ENCODE measurements around the gene MRPS12. TPM values are rescaled to one million over a fixed set of nuclear protein-coding genes. Genes with fewer than 3 reads are reported as not detected.

The MRPS12 gene
- total RNA-seq, 4 donors from 2014 or later, result 29.9 to 43.9 (median 33.1) TPM

DNA sequence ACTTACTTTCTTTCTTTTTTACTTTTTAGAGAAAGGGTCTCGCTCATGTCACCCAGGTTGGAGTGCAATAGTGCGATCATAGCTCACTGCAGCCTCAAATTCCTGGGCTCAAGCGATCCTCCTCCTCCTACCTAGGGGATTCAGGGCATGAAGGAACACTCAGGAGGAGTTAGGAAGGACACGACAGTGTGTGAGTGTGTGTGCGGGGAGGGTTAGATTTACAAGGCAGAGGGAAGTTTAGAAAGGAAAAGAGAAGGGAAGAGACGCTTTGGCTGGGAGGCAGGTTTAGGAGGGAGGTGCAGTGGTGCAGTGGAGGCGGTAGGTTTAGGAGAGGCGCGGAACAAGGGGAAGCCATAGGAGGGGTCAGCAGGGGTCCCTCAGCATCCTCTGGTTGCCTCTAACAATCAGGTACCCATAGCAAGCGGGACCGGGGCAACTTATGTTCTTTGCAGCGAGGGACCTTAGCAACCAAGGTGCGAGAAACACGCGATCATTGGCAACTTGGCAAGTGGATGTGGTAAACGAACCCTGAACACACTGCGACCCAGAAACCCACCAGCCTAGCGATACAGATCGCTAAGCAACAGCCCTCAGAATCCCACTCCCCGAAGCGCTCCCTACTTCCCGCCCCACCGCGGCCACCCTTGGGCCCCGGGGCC, 31.8 kb upstream of the MRPS12 start:
- DNase-seq (ENCODE audit: low spot score in 2 of 2), result peak in 1 of 2 donors; percentile 18
- Histone ChIP-seq H3K4me1 (peaks cover 0 to 49% (median 14%) of the 10 kb centered on the region in 4 donors), H3K27ac (peak overlapping the region; percentile 83 to 96 (median 89)), H3K4me3 (peak overlapping the region; percentile 67 to 91 (median 76)), H3K27me3 (no peaks in the 10 kb centered on the region), H3K36me3 (peaks cover 0 to 2% (median 0%) of the 10 kb centered on the region in 3 donors), H3K9me3 (peaks cover 0 to 2% (median 0%) of the 10 kb centered on the region in 4 donors)
- TF ChIP-seq EP300 (IDR thresholded peaks at IDR 0.05) (no peak), POLR2A (IDR thresholded peaks at IDR 0.05) (no peak)
- TF ChIP-seq, protein P1, sequence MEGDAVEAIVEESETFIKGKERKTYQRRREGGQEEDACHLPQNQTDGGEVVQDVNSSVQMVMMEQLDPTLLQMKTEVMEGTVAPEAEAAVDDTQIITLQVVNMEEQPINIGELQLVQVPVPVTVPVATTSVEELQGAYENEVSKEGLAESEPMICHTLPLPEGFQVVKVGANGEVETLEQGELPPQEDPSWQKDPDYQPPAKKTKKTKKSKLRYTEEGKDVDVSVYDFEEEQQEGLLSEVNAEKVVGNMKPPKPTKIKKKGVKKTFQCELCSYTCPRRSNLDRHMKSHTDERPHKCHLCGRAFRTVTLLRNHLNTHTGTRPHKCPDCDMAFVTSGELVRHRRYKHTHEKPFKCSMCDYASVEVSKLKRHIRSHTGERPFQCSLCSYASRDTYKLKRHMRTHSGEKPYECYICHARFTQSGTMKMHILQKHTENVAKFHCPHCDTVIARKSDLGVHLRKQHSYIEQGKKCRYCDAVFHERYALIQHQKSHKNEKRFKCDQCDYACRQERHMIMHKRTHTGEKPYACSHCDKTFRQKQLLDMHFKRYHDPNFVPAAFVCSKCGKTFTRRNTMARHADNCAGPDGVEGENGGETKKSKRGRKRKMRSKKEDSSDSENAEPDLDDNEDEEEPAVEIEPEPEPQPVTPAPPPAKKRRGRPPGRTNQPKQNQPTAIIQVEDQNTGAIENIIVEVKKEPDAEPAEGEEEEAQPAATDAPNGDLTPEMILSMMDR (IDR thresholded peaks at IDR 0.05), result no peak
- WGBS, 2 donors, result 6% methylated on average over 23 to 24 of the region's 25 CpGs

GRCh38 chr19:38899447-38900201, 31.1 kb upstream of the MRPS12 start, which contains the start of the genes NFKBIB and SIRT2:
Gene NFKBIB (plus strand): TSS chr19:38899969. CDS start chr19:38900033, 64 bp downstream.
Gene SIRT2 (minus strand): TSS chr19:38899618. CDS start chr19:38899521, 97 bp downstream.
- Histone ChIP-seq H3K4me3 (peak within 1 kb of the TSS; percentile 76 to 91 (median 78)), H3K4me1 (peaks cover 0 to 49% (median 14%) of the 10 kb centered on the region in 4 donors), H3K36me3 (peaks cover 0 to under 1% (median 0%) of the 10 kb centered on the region in 3 donors), H3K27me3 (no peaks in the 10 kb centered on the region), H3K9me3 (peaks cover 0 to 2% (median 0%) of the 10 kb centered on the region in 4 donors), H3K27ac (peak within 1 kb of the TSS; percentile 88 to 96 (median 90))
- TF ChIP-seq POLR2A (IDR thresholded peaks at IDR 0.05) (peak; percentile 67 to 89), EP300 (IDR thresholded peaks at IDR 0.05) (peak; percentile 93 to 94)
- TF ChIP-seq, protein P1 (IDR thresholded peaks at IDR 0.05), result peak in 2 of 5 experiments; percentile 25 to 36
- 0 to 1% methylated on average over 32 to 54 of the region's 64 CpGs for WGBS, 2 donors
- peak; percentile 99 for DNase-seq (ENCODE audit: low spot score in 2 of 2)

DNA sequence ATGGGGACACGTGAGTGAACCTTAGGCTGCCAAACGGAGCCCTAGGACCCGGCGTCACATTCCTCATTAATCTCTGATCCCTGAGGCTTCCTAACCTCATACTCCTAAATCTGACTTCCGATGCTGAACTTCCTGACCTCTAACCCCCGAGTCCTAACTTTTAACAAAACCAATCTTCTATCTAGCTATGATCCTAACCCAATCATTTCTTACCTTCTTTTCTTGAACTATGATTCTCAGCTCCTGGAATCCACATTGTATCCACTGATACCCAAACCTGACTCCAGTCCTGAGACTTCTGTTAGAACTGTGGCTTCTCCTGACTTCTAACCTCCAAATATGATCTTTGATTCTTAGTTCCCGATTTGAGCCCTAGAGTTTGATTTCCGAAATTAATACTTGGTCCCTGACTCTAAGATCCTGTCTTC, 30.5 kb upstream of the MRPS12 start:
- DNase-seq (ENCODE audit: low spot score in 2 of 2), result peak in 1 of 2 donors; percentile 50
- H3K9me3 ChIP-seq, result peaks cover 0 to 2% (median 0%) of the 10 kb centered on the region in 4 donors
- H3K4me1 ChIP-seq, result peaks cover 0 to 46% (median 14%) of the 10 kb centered on the region in 4 donors
- peaks cover 0 to 6% (median 4%) of the 10 kb centered on the region in 3 donors for H3K36me3 ChIP-seq
- H3K27ac ChIP-seq, result peak overlapping the region; percentile 84 to 96 (median 90)
- no peaks in the 10 kb centered on the region for H3K27me3 ChIP-seq
- TF ChIP-seq EP300 (IDR thresholded peaks at IDR 0.05) (no peak), POLR2A (IDR thresholded peaks at IDR 0.05) (no peak)
- TF ChIP-seq, protein P1 (IDR thresholded peaks at IDR 0.05), result no peak
- peak overlapping the region; percentile 76 to 91 (median 78) for H3K4me3 ChIP-seq
- 2 to 5% methylated on average over 8 of the region's 8 CpGs for WGBS, 2 donors

GRCh38 chr19:38900743-38901190, 30.0 kb upstream of the MRPS12 start:
- DNase-seq (ENCODE audit: low spot score in 2 of 2), result no peak
- peak overlapping the region; percentile 84 to 96 (median 90) for H3K27ac ChIP-seq
- H3K4me1 ChIP-seq, result peaks cover 0 to 42% (median 14%) of the 10 kb centered on the region in 4 donors
- peak overlapping the region in 2 of 4 donors; percentile 79 to 91 for H3K4me3 ChIP-seq
- no peaks in the 10 kb centered on the region for H3K27me3 ChIP-seq
- TF ChIP-seq EP300 (IDR thresholded peaks at IDR 0.05), result no peak
- TF ChIP-seq POLR2A (IDR thresholded peaks at IDR 0.05), result no peak
- TF ChIP-seq, protein P1 (IDR thresholded peaks at IDR 0.05), result no peak
- peaks cover 0 to 12% (median 4%) of the 10 kb centered on the region in 3 donors for H3K36me3 ChIP-seq
- peaks cover 0 to 2% (median 0%) of the 10 kb centered on the region in 4 donors for H3K9me3 ChIP-seq
- 38 to 42% methylated on average over 3 of the region's 3 CpGs for WGBS, 2 donors

All from tibial nerve (tissue), 4 donors.